Measurements from ENCODE around the gene ACRV1. TPM values are rescaled to one million over a fixed set of nuclear protein-coding genes. Genes with fewer than 3 reads are reported as not detected.

The ACRV1 gene
- total RNA-seq, 4 donors from 2014 or later, result not detected

DNA sequence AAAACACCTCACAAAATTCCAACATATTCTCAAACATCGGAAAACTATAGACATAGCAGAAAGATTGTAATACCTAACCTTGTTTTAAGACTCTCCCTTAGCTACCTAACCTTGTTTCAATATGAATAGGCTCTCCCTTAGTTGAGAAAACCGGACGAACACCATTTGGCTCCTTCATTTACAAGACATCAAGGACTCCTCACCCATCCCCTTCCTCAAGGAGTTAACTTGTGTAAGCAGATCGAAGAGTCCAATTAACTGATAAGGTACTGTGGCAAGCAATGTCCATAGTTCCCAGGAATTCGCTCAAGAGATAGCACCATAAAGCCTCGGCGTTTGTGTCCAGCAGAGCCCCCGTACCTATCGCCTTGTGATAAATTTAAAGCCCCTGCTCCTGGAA lies 4.6 kb upstream of the ACRV1 start:
- Histone ChIP-seq H3K4me3 (no peak overlapping the region), H3K4me1 (no peaks in the 10 kb centered on the region), H3K27ac (no peak overlapping the region), H3K9me3 (no peaks in the 10 kb centered on the region), H3K27me3 (no peaks in the 10 kb centered on the region), H3K36me3 (no peaks in the 10 kb centered on the region)
- no peak for ATAC-seq
- TF ChIP-seq CTCF (IDR thresholded peaks at IDR 0.05 in 4 of 5, conservative IDR thresholded peaks at IDR 0.05 in 1 of 5), result no peak
- TF ChIP-seq POLR2A (IDR thresholded peaks at IDR 0.05), result no peak
- DNase-seq, result no peak
- intact Hi-C loops (cut with DNase I; ENCODE audit: low total_unique reads) (no loop called here), in situ Hi-C loops (cut with MboI; ENCODE audit: low sequenced_read_pairs in 4 of 4) (loop anchor here in 1 of 4 donors (25.0 kb wide), 1 partner anchor 148 kb away; no protein-coding TSS in a partner anchor)

GRCh38 chr11:125679837-125680236 lies 810 bp downstream of the ACRV1 start:
- intact Hi-C loops (cut with DNase I; ENCODE audit: low total_unique reads) (no loop called here), in situ Hi-C loops (cut with MboI; ENCODE audit: low sequenced_read_pairs in 4 of 4) (loop anchor here in 1 of 4 donors (25.0 kb wide), 1 partner anchor 143 kb away; no protein-coding TSS in a partner anchor)
- Histone ChIP-seq H3K27me3 (no peaks in the 10 kb centered on the region), H3K36me3 (no peaks in the 10 kb centered on the region), H3K4me3 (no peak overlapping the region), H3K9me3 (no peaks in the 10 kb centered on the region), H3K4me1 (no peaks in the 10 kb centered on the region), H3K27ac (no peak overlapping the region)
- TF ChIP-seq POLR2A (IDR thresholded peaks at IDR 0.05) (no peak), CTCF (IDR thresholded peaks at IDR 0.05 in 4 of 5, conservative IDR thresholded peaks at IDR 0.05 in 1 of 5) (no peak)
- DNase-seq, result no peak
- no peak for ATAC-seq

DNA sequence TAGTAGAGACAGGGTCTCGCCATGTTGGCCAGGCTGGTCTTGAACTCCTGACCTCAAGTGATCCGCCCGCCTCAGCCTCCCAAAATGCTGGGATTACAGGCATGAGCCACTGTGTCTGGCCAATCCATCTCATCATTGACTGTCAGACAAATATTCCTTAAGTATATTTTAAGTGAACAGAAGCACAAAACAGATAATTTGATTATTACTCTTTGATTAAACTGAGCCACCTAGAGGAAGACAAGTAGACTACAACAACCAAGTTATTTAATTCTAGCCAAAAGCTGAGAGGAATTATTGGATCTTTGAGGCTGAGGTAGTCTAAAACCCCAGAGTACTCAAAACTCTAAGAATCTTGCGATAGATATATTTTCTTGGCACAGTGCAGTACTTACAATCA lies 1.2 kb downstream of the ACRV1 start:
- in situ Hi-C loops (cut with MboI; ENCODE audit: low sequenced_read_pairs in 4 of 4), result loop anchor here in 1 of 4 donors (25.0 kb wide), 1 partner anchor 142 kb away; no protein-coding TSS in a partner anchor
- H3K36me3 ChIP-seq, result no peaks in the 10 kb centered on the region
- no peaks in the 10 kb centered on the region for H3K9me3 ChIP-seq
- H3K27ac ChIP-seq, result no peak overlapping the region
- no peaks in the 10 kb centered on the region for H3K27me3 ChIP-seq
- DNase-seq (no peak), ATAC-seq (no peak)
- intact Hi-C loops (cut with DNase I; ENCODE audit: low total_unique reads), result no loop called here
- no peaks in the 10 kb centered on the region for H3K4me1 ChIP-seq
- no peak overlapping the region for H3K4me3 ChIP-seq
- TF ChIP-seq POLR2A (IDR thresholded peaks at IDR 0.05) (no peak), CTCF (IDR thresholded peaks at IDR 0.05 in 4 of 5, conservative IDR thresholded peaks at IDR 0.05 in 1 of 5) (no peak)

- DNase-seq, result no peak
- Histone ChIP-seq H3K36me3 (no peaks in the 10 kb centered on the region), H3K4me3 (no peak overlapping the region), H3K27me3 (no peaks in the 10 kb centered on the region), H3K9me3 (no peaks in the 10 kb centered on the region), H3K4me1 (no peaks in the 10 kb centered on the region), H3K27ac (no peak overlapping the region)
- in situ Hi-C loops (cut with MboI; ENCODE audit: low sequenced_read_pairs in 4 of 4) (loop anchor here in 1 of 4 donors (25.0 kb wide), 1 partner anchor 138 kb away; no protein-coding TSS in a partner anchor), intact Hi-C loops (cut with DNase I; ENCODE audit: low total_unique reads) (no loop called here)
- no peak for ATAC-seq
- TF ChIP-seq CTCF (IDR thresholded peaks at IDR 0.05 in 4 of 5, conservative IDR thresholded peaks at IDR 0.05 in 1 of 5) (no peak), POLR2A (IDR thresholded peaks at IDR 0.05) (no peak)
These were observed 5.5 kb downstream of the ACRV1 start for GRCh38 chr11:125675196-125675595.

GRCh38 chr11:125674210-125674609 lies 6.4 kb downstream of the ACRV1 start:
- DNase-seq, result no peak
- H3K27me3 ChIP-seq, result no peaks in the 10 kb centered on the region
- H3K4me1 ChIP-seq, result no peaks in the 10 kb centered on the region
- H3K4me3 ChIP-seq, result no peak overlapping the region
- no peak overlapping the region for H3K27ac ChIP-seq
- no peaks in the 10 kb centered on the region for H3K36me3 ChIP-seq
- no peaks in the 10 kb centered on the region for H3K9me3 ChIP-seq
- TF ChIP-seq POLR2A (IDR thresholded peaks at IDR 0.05), result no peak
- in situ Hi-C loops (cut with MboI; ENCODE audit: low sequenced_read_pairs in 4 of 4), result no loop called here
- intact Hi-C loops (cut with DNase I; ENCODE audit: low total_unique reads), result no loop called here
- no peak for ATAC-seq

All from gastrocnemius medialis (tissue), 4 donors.